Activated CD4-positive, alpha-beta T cell treated with anti-CD3 and anti-CD28 coated beads, Interleukin-2, amount 10 ng/mL, durations not matched to agents 24 days and 14 days (primary cell): ENCODE results near the gene HBD. TPM values are rescaled to one million over a fixed set of nuclear protein-coding genes. Genes with fewer than 3 reads are reported as not detected.

Experiments used
- DNase-seq: peaks from one replicate; pipeline ENCODE4 v3.0.0; 2022
- H3K27ac Mint-ChIP-seq: one replicate; pipeline ENCODE4 v1.8.0; 2022; ENCODE audit warnings: mild to moderate bottlenecking, mixed read lengths
- H3K27me3 Mint-ChIP-seq: one replicate; pipeline ENCODE4 v1.8.0; 2022; ENCODE audit warnings: mixed read lengths
- H3K36me3 Mint-ChIP-seq: one replicate; pipeline ENCODE4 v1.8.0; 2022; ENCODE audit warnings: low read depth, mild to moderate bottlenecking, mixed read lengths
- H3K4me1 Mint-ChIP-seq: one replicate; pipeline ENCODE4 v1.8.0; 2021; ENCODE audit warnings: mixed read lengths
- H3K4me3 Mint-ChIP-seq: one replicate; pipeline ENCODE4 v1.8.0; 2022; ENCODE audit warnings: mild to moderate bottlenecking, moderate library complexity, mixed read lengths
- H3K9me3 Mint-ChIP-seq: one replicate; pipeline ENCODE4 v1.8.0; 2021; ENCODE audit warnings: mixed read lengths
- intact Hi-C: fragments of 100-400 bp; cut with micrococcal nuclease; formaldehyde crosslinking; loops from one replicate; pipeline ENCODE4 v1.15.1; 2023
- total RNA-seq: library from RNA; stranded (reverse); gene quantifications from 2 replicates; pipeline ENCODE4 v1.2.3, GENCODE V29; 2022

The HBD gene
- total RNA-seq, 1 donor from 2014 or later = not detected

- Mint-ChIP-seq H3K4me1 (peaks cover 6% of the 10 kb centered on the region), H3K9me3 (no peaks in the 10 kb centered on the region), H3K4me3 (no peak overlapping the region), H3K27me3 (peaks cover 7% of the 10 kb centered on the region), H3K36me3 (no peaks in the 10 kb centered on the region), H3K27ac (no peak overlapping the region)
- intact Hi-C loops = no loop called here
- DNase-seq = no peak
These were observed 976 bp downstream of the HBD start for GRCh38 chr11:5233307-5233706.

DNA sequence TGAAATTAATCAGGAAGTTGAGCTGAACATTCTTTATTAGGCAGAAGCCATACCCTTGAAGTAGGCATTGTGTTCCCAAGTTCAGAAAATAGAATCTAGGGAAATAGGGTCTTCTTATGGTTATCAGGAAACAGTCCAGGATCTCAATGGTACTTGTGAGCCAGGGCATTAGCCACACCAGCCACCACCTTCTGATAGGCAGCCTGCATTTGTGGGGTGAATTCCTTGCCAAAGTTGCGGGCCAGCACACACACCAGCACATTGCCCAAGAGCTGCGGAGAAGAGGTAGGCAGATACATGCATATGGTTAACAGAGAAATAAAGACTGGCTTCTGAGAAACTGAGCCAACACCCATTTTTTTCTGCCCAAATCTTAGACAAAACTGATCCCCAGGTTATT lies 1.5 kb downstream of the HBD start:
- no peaks in the 10 kb centered on the region for H3K9me3 Mint-ChIP-seq
- H3K27ac Mint-ChIP-seq = no peak overlapping the region
- no peaks in the 10 kb centered on the region for H3K36me3 Mint-ChIP-seq
- intact Hi-C loops = no loop called here
- no peak for DNase-seq
- H3K4me3 Mint-ChIP-seq = no peak overlapping the region
- H3K4me1 Mint-ChIP-seq = peaks cover 6% of the 10 kb centered on the region
- peaks cover 7% of the 10 kb centered on the region for H3K27me3 Mint-ChIP-seq

GRCh38 chr11:5232176-5232575 lies 2.1 kb downstream of the HBD start:
- peaks cover 6% of the 10 kb centered on the region for H3K4me1 Mint-ChIP-seq
- H3K27ac Mint-ChIP-seq = no peak overlapping the region
- no peak for DNase-seq
- H3K36me3 Mint-ChIP-seq = no peaks in the 10 kb centered on the region
- intact Hi-C loops = no loop called here
- no peak overlapping the region for H3K4me3 Mint-ChIP-seq
- H3K27me3 Mint-ChIP-seq = peaks cover 5% of the 10 kb centered on the region
- H3K9me3 Mint-ChIP-seq = no peaks in the 10 kb centered on the region

- peaks cover 6% of the 10 kb centered on the region for H3K4me1 Mint-ChIP-seq
These were observed 3.2 kb downstream of the HBD start for GRCh38 chr11:5231111-5231510.

DNA sequence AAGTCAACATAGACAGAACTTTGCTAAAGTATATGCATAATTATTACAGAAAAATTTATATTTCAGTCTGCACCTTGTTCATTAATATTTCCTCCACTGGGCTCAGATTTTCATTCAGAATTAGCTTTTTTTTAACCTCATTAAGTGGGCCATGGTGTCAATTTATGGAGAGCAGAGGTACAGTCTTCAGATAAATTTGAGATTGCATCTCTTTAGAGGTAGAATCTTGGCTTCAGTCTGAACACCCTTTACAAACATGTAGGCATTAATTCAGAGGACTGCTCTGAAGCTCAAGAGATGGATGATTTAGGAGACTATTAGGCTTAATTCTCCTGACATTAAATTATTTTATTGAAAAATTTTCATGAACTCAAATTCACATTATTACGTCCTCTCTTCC lies 4.0 kb downstream of the HBD start:
- DNase-seq = no peak
- H3K9me3 Mint-ChIP-seq = no peaks in the 10 kb centered on the region
- peaks cover 6% of the 10 kb centered on the region for H3K4me1 Mint-ChIP-seq
- H3K27me3 Mint-ChIP-seq = peaks cover 2% of the 10 kb centered on the region
- H3K4me3 Mint-ChIP-seq = no peak overlapping the region
- H3K36me3 Mint-ChIP-seq = no peaks in the 10 kb centered on the region
- intact Hi-C loops = no loop called here
- no peak overlapping the region for H3K27ac Mint-ChIP-seq

More at GRCh38 chr11:5231111-5231510, 3.2 kb downstream of the HBD start:
- no peak overlapping the region for H3K27ac Mint-ChIP-seq
- no peaks in the 10 kb centered on the region for H3K36me3 Mint-ChIP-seq
- peaks cover 5% of the 10 kb centered on the region for H3K27me3 Mint-ChIP-seq
- no peak for DNase-seq
- intact Hi-C loops = no loop called here
- no peak overlapping the region for H3K4me3 Mint-ChIP-seq
- no peaks in the 10 kb centered on the region for H3K9me3 Mint-ChIP-seq

GRCh38 chr11:5229796-5230195 lies 4.5 kb downstream of the HBD start:
- Mint-ChIP-seq H3K4me1 (peaks cover 6% of the 10 kb centered on the region), H3K27me3 (no peaks in the 10 kb centered on the region), H3K9me3 (no peaks in the 10 kb centered on the region), H3K4me3 (no peak overlapping the region), H3K27ac (no peak overlapping the region), H3K36me3 (no peaks in the 10 kb centered on the region)
- intact Hi-C loops = no loop called here
- no peak for DNase-seq

- Mint-ChIP-seq H3K27me3 (no peaks in the 10 kb centered on the region), H3K27ac (no peak overlapping the region), H3K4me3 (no peak overlapping the region), H3K9me3 (no peaks in the 10 kb centered on the region), H3K4me1 (peaks cover 3% of the 10 kb centered on the region), H3K36me3 (no peaks in the 10 kb centered on the region)
- DNase-seq = no peak
- intact Hi-C loops = no loop called here
These were observed 4.9 kb downstream of the HBD start for GRCh38 chr11:5229356-5229755.

- no peak for DNase-seq
- Mint-ChIP-seq H3K4me1 (no peaks in the 10 kb centered on the region), H3K27ac (no peak overlapping the region), H3K27me3 (no peaks in the 10 kb centered on the region), H3K36me3 (no peaks in the 10 kb centered on the region), H3K4me3 (no peak overlapping the region), H3K9me3 (no peaks in the 10 kb centered on the region)
- intact Hi-C loops = no loop called here
These were observed 6.2 kb downstream of the HBD start for GRCh38 chr11:5228124-5228523.

GRCh38 chr11:5227681-5228080 lies 6.6 kb downstream of the HBD start:
- no peaks in the 10 kb centered on the region for H3K9me3 Mint-ChIP-seq
- DNase-seq = no peak
- H3K27ac Mint-ChIP-seq = no peak overlapping the region
- intact Hi-C loops = no loop called here
- H3K4me1 Mint-ChIP-seq = no peaks in the 10 kb centered on the region
- H3K36me3 Mint-ChIP-seq = no peaks in the 10 kb centered on the region
- H3K4me3 Mint-ChIP-seq = no peak overlapping the region
- no peaks in the 10 kb centered on the region for H3K27me3 Mint-ChIP-seq

GRCh38 chr11:5226732-5227310 lies 7.5 kb downstream of the HBD start, which contains the start of gene HBB:
TSS of gene HBB (minus strand) at chr11:5227071. CDS start at chr11:5227021, 50 bp downstream.
- H3K27ac Mint-ChIP-seq = no peak within 1 kb of the TSS
- no peaks in the 10 kb centered on the region for H3K36me3 Mint-ChIP-seq
- H3K9me3 Mint-ChIP-seq = no peaks in the 10 kb centered on the region
- DNase-seq = no peak
- H3K4me3 Mint-ChIP-seq = no peak within 1 kb of the TSS
- H3K27me3 Mint-ChIP-seq = no peaks in the 10 kb centered on the region
- H3K4me1 Mint-ChIP-seq = no peaks in the 10 kb centered on the region
- intact Hi-C loops = no loop called here

DNA sequence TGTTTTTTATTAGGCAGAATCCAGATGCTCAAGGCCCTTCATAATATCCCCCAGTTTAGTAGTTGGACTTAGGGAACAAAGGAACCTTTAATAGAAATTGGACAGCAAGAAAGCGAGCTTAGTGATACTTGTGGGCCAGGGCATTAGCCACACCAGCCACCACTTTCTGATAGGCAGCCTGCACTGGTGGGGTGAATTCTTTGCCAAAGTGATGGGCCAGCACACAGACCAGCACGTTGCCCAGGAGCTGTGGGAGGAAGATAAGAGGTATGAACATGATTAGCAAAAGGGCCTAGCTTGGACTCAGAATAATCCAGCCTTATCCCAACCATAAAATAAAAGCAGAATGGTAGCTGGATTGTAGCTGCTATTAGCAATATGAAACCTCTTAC lies 8.8 kb downstream of the HBD start:
- intact Hi-C loops = no loop called here
- Mint-ChIP-seq H3K27ac (no peak overlapping the region), H3K4me1 (no peaks in the 10 kb centered on the region), H3K4me3 (no peak overlapping the region), H3K27me3 (no peaks in the 10 kb centered on the region), H3K36me3 (no peaks in the 10 kb centered on the region), H3K9me3 (no peaks in the 10 kb centered on the region)
- no peak for DNase-seq

- Mint-ChIP-seq H3K27ac (no peak overlapping the region), H3K4me3 (no peak overlapping the region), H3K9me3 (no peaks in the 10 kb centered on the region), H3K36me3 (no peaks in the 10 kb centered on the region), H3K4me1 (no peaks in the 10 kb centered on the region), H3K27me3 (no peaks in the 10 kb centered on the region)
- no peak for DNase-seq
- intact Hi-C loops = no loop called here
These were observed 9.5 kb downstream of the HBD start for GRCh38 chr11:5224538-5225479.

- Mint-ChIP-seq H3K9me3 (no peaks in the 10 kb centered on the region), H3K4me3 (no peak overlapping the region), H3K36me3 (no peaks in the 10 kb centered on the region), H3K27me3 (no peaks in the 10 kb centered on the region), H3K4me1 (no peaks in the 10 kb centered on the region), H3K27ac (no peak overlapping the region)
- DNase-seq = no peak
- intact Hi-C loops = no loop called here
These were observed 10.6 kb downstream of the HBD start for GRCh38 chr11:5223686-5224085.

DNA sequence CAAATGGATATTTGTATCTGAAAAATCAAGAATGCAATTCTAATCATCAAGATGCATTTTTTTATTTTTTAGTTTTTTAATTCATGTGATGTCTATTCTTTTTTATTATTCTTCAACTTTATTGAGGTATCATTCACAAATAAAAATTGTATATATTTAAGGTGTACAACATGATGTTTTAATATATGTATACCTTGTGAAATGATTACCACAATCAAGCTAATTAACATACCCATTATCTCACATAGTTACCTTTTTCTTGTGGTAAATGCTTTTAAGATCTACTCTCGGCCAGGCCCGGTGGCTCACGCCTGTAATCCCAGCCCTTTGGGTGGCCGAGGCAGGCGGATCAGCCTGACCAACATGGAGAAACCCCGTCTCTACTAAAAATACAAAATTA lies 11.1 kb downstream of the HBD start:
- intact Hi-C loops = no loop called here
- Mint-ChIP-seq H3K36me3 (no peaks in the 10 kb centered on the region), H3K4me3 (no peak overlapping the region), H3K4me1 (no peaks in the 10 kb centered on the region), H3K27me3 (no peaks in the 10 kb centered on the region), H3K27ac (no peak overlapping the region), H3K9me3 (no peaks in the 10 kb centered on the region)
- no peak for DNase-seq
